Mesenchymal stem cell (in vitro differentiated cells and primary cell): ENCODE results near the gene DOCK3.

Experiments used
- DNase-seq: peaks from one replicate; pipeline ENCODE4 v3.0.0-alpha.2; 2013
- H2AFZ ChIP-seq: one replicate; pipeline ENCODE4 v1.6.1; 2013; ENCODE audit warnings: low read depth, mild to moderate bottlenecking, control low read depth, inconsistent platforms, low read length, moderate library complexity
- H2AK5ac ChIP-seq: 2 replicates; pipeline ENCODE4 v1.6.1; 2013; ENCODE audit warnings: low read length, moderate library complexity, mild to moderate bottlenecking, inconsistent platforms; ENCODE audit not compliant: severe bottlenecking
- H2BK120ac ChIP-seq: one replicate; pipeline ENCODE4 v1.6.1; 2013; ENCODE audit warnings: low read depth, mild to moderate bottlenecking, inconsistent platforms, low read length, moderate library complexity
- H2BK12ac ChIP-seq, 2 experiments: one replicate each; pipeline ENCODE4 v1.6.1; 2013; ENCODE audit warnings: inconsistent platforms in 2 of 2, low read length in 2 of 2, mild to moderate bottlenecking in 2 of 2, moderate library complexity in 2 of 2, control low read depth in 1 of 2
- H2BK15ac ChIP-seq: one replicate; pipeline ENCODE4 v1.6.1; 2013; ENCODE audit warnings: mild to moderate bottlenecking, low read depth, inconsistent platforms; ENCODE audit not compliant: poor library complexity, severe bottlenecking
- H2BK5ac ChIP-seq: 2 replicates; pipeline ENCODE4 v1.6.1; 2013; ENCODE audit warnings: low read depth, mild to moderate bottlenecking, low read length, control low read depth, inconsistent platforms; ENCODE audit not compliant: poor library complexity, severe bottlenecking
- H3K14ac ChIP-seq, 2 experiments: one replicate each; pipeline ENCODE4 v1.6.1; 2013; ENCODE audit warnings: inconsistent platforms in 2 of 2, low read length in 2 of 2, control low read depth in 1 of 2, mild to moderate bottlenecking in 1 of 2, moderate library complexity in 1 of 2
- H3K18ac ChIP-seq, 2 experiments: one replicate each; pipeline ENCODE4 v1.6.1; 2013; ENCODE audit warnings: inconsistent platforms in 2 of 2, low read length in 2 of 2, control low read depth in 1 of 2, low read depth in 1 of 2, mild to moderate bottlenecking in 1 of 2
- H3K23ac ChIP-seq, 2 experiments: one replicate each; pipeline ENCODE4 v1.6.1; 2013; ENCODE audit warnings: inconsistent platforms in 2 of 2, low read length in 2 of 2, mild to moderate bottlenecking in 2 of 2, moderate library complexity in 2 of 2, control low read depth in 1 of 2
- H3K27ac ChIP-seq: 2 replicates; pipeline ENCODE4 v1.5.1; 2013; ENCODE audit warnings: mild to moderate bottlenecking, moderate library complexity, low read length, control low read depth, inconsistent platforms; ENCODE audit not compliant: poor library complexity, severe bottlenecking
- H3K27me3 ChIP-seq, 2 experiments: 2 replicates each; pipeline versions ENCODE4 v1.6.1 to v1.7.0; 2013; ENCODE audit warnings: low read length in 2 of 2, mild to moderate bottlenecking in 2 of 2, moderate library complexity in 2 of 2, control low read depth in 1 of 2, inconsistent platforms in 1 of 2; ENCODE audit not compliant: control insufficient read depth in 1 of 2, insufficient read depth in 1 of 2
- H3K36me3 ChIP-seq, 2 experiments: 2 replicates each; pipeline versions ENCODE4 v1.6.1 to v1.7.0; 2013; ENCODE audit warnings: low read length in 2 of 2, control low read depth in 1 of 2, inconsistent platforms in 1 of 2, low read depth in 1 of 2, mild to moderate bottlenecking in 1 of 2; ENCODE audit not compliant: insufficient read depth in 2 of 2, control insufficient read depth in 1 of 2
- H3K4ac ChIP-seq, 2 experiments: one replicate each; pipeline ENCODE4 v1.6.1; 2013; ENCODE audit warnings: inconsistent platforms in 2 of 2, low read length in 2 of 2, mild to moderate bottlenecking in 2 of 2, moderate library complexity in 2 of 2, control low read depth in 1 of 2, low read depth in 1 of 2
- H3K4me1 ChIP-seq: 2 replicates; pipeline ENCODE4 v1.6.1; 2013; ENCODE audit warnings: low read depth, low read length, control low read depth; ENCODE audit not compliant: control insufficient read depth, insufficient read depth
- H3K4me2 ChIP-seq: 2 replicates; pipeline ENCODE4 v1.6.1; 2013; ENCODE audit warnings: low read length, mild to moderate bottlenecking, inconsistent platforms; ENCODE audit not compliant: poor library complexity, severe bottlenecking
- H3K4me3 ChIP-seq, 2 experiments: 2 replicates each; pipeline versions ENCODE4 v1.5.1 to v1.7.0; 2013; ENCODE audit warnings: low read length in 2 of 2, mild to moderate bottlenecking in 2 of 2, control low read depth in 1 of 2, low read depth in 1 of 2; ENCODE audit not compliant: insufficient read depth in 1 of 2
- H3K79me1 ChIP-seq: replicated peaks from 2 replicates; pipeline ENCODE4 v1.6.1; 2013; ENCODE audit warnings: mild to moderate bottlenecking, control low read depth, low read length, inconsistent platforms; ENCODE audit not compliant: poor library complexity, severe bottlenecking
- H3K9ac ChIP-seq: 2 replicates; pipeline ENCODE4 v1.7.0; 2013; ENCODE audit warnings: mild to moderate bottlenecking, low read length, moderate library complexity
- H3K9me3 ChIP-seq: 2 replicates; pipeline ENCODE4 v1.7.0; 2013; ENCODE audit warnings: mild to moderate bottlenecking, low read length; ENCODE audit not compliant: control insufficient read depth
- H4K8ac ChIP-seq: one replicate; pipeline ENCODE4 v1.6.1; 2013; ENCODE audit warnings: inconsistent platforms, mild to moderate bottlenecking, low read length, moderate library complexity
- H4K91ac ChIP-seq: one replicate; pipeline ENCODE4 v1.6.1; 2013; ENCODE audit warnings: mild to moderate bottlenecking, low read length, inconsistent platforms
- WGBS: methylation state at CpG from one replicate; pipeline ENCODE4 v1.1.7; 2013; ENCODE audit warnings: mixed read lengths; 5-methylcytosine and 5-hydroxymethylcytosine counted together

DOCK3 gene

GRCh38 chr3:51024765-51025632, 350.3 kb downstream of the DOCK3 start:
- H2BK15ac ChIP-seq, result no peak overlapping the region
- no peak overlapping the region for H3K9ac ChIP-seq
- H2AK5ac ChIP-seq, result no peak overlapping the region
- no peak overlapping the region for H2AFZ ChIP-seq
- H3K27ac ChIP-seq, result no peak overlapping the region
- no peaks in the 10 kb centered on the region for H3K79me1 ChIP-seq
- H3K9me3 ChIP-seq, result no peaks in the 10 kb centered on the region
- H3K4me3 ChIP-seq, result no peak overlapping the region
- no peak overlapping the region for H3K23ac ChIP-seq
- no peaks in the 10 kb centered on the region for H3K4me1 ChIP-seq
- H2BK5ac ChIP-seq, result no peak overlapping the region
- DNase-seq, result no peak
- no peak overlapping the region for H4K8ac ChIP-seq
- no peaks in the 10 kb centered on the region for H3K36me3 ChIP-seq
- WGBS, result 42% methylated on average over 10 of the region's 10 CpGs
- no peak overlapping the region for H3K18ac ChIP-seq
- H3K14ac ChIP-seq, result no peak overlapping the region
- H2BK120ac ChIP-seq, result no peak overlapping the region
- H3K4me2 ChIP-seq, result no peak overlapping the region
- H2BK12ac ChIP-seq, result no peak overlapping the region
- no peak overlapping the region for H4K91ac ChIP-seq
- no peaks in the 10 kb centered on the region for H3K27me3 ChIP-seq
- H3K4ac ChIP-seq, result no peak overlapping the region

- H2BK12ac ChIP-seq, result no peak overlapping the region
- H3K14ac ChIP-seq, result no peak overlapping the region
- no peak overlapping the region for H4K91ac ChIP-seq
- H2BK120ac ChIP-seq, result no peak overlapping the region
- H3K4me3 ChIP-seq, result no peak overlapping the region
- H3K23ac ChIP-seq, result no peak overlapping the region
- no peaks in the 10 kb centered on the region for H3K27me3 ChIP-seq
- H2AK5ac ChIP-seq, result no peak overlapping the region
- H3K4ac ChIP-seq, result no peak overlapping the region
- no peak overlapping the region for H2BK15ac ChIP-seq
- WGBS, result 38% methylated on average over 2 of the region's 3 CpGs
- H3K36me3 ChIP-seq, result no peaks in the 10 kb centered on the region
- no peak overlapping the region for H3K9ac ChIP-seq
- no peak for DNase-seq
- no peaks in the 10 kb centered on the region for H3K4me1 ChIP-seq
- no peak overlapping the region for H3K27ac ChIP-seq
- H4K8ac ChIP-seq, result no peak overlapping the region
- H2BK5ac ChIP-seq, result no peak overlapping the region
- no peaks in the 10 kb centered on the region for H3K79me1 ChIP-seq
- H2AFZ ChIP-seq, result no peak overlapping the region
- no peak overlapping the region for H3K4me2 ChIP-seq
- no peak overlapping the region for H3K18ac ChIP-seq
- no peaks in the 10 kb centered on the region for H3K9me3 ChIP-seq
Measured at GRCh38 chr3:51031666-51032065, 356.9 kb downstream of the DOCK3 start.

GRCh38 chr3:51035630-51036029, 360.9 kb downstream of the DOCK3 start:
- H3K4me1 ChIP-seq, result no peaks in the 10 kb centered on the region
- no peak overlapping the region for H3K27ac ChIP-seq
- H3K79me1 ChIP-seq, result no peaks in the 10 kb centered on the region
- H2AFZ ChIP-seq, result no peak overlapping the region
- no peak overlapping the region for H3K9ac ChIP-seq
- H3K18ac ChIP-seq, result no peak overlapping the region
- H3K9me3 ChIP-seq, result no peaks in the 10 kb centered on the region
- no peak overlapping the region for H3K14ac ChIP-seq
- H2BK120ac ChIP-seq, result no peak overlapping the region
- H3K4me3 ChIP-seq, result no peak overlapping the region
- H3K23ac ChIP-seq, result no peak overlapping the region
- H3K27me3 ChIP-seq, result no peaks in the 10 kb centered on the region
- no peak overlapping the region for H3K4me2 ChIP-seq
- H2BK12ac ChIP-seq, result no peak overlapping the region
- no peak overlapping the region for H2AK5ac ChIP-seq
- no peak overlapping the region for H2BK5ac ChIP-seq
- H4K91ac ChIP-seq, result no peak overlapping the region
- no peak overlapping the region for H2BK15ac ChIP-seq
- no peak for DNase-seq
- H3K4ac ChIP-seq, result no peak overlapping the region
- H3K36me3 ChIP-seq, result no peaks in the 10 kb centered on the region
- H4K8ac ChIP-seq, result no peak overlapping the region

GRCh38 chr3:51044982-51045381, 370.3 kb downstream of the DOCK3 start:
- Histone ChIP-seq H3K18ac (no peak overlapping the region), H4K8ac (no peak overlapping the region), H2BK120ac (no peak overlapping the region), H2BK5ac (no peak overlapping the region), H3K23ac (no peak overlapping the region), H2AFZ (no peak overlapping the region), H2BK12ac (no peak overlapping the region), H3K4me1 (no peaks in the 10 kb centered on the region), H3K14ac (no peak overlapping the region), H2BK15ac (no peak overlapping the region), H3K36me3 (no peaks in the 10 kb centered on the region), H3K4me2 (no peak overlapping the region), H2AK5ac (no peak overlapping the region), H3K27me3 (no peaks in the 10 kb centered on the region), H3K9ac (no peak overlapping the region), H3K4me3 (no peak overlapping the region), H3K9me3 (no peaks in the 10 kb centered on the region), H3K4ac (no peak overlapping the region), H3K79me1 (no peaks in the 10 kb centered on the region), H3K27ac (no peak overlapping the region), H4K91ac (no peak overlapping the region)
- DNase-seq, result no peak
- WGBS, result no CpG with 5 or more reads among the region's 1 CpG
